ENCODE data around the gene ACTR1B. TPM values are rescaled to one million over a fixed set of nuclear protein-coding genes. Genes with fewer than 3 reads are reported as not detected.

The ACTR1B gene
- total RNA-seq, 4 donors from 2014 or later, result 53.5 to 76.1 (median 56.5) TPM

GRCh38 chr2:97662386-97662894 lies 1.4 kb downstream of the ACTR1B start:
- Histone ChIP-seq H3K27me3 (no peaks in the 10 kb centered on the region), H3K4me3 (peak overlapping the region; percentile 50 to 94 (median 82)), H3K9me3 (no peaks in the 10 kb centered on the region), H3K4me1 (peaks cover 23 to 29% of the 10 kb centered on the region in 2 donors), H3K27ac (peak overlapping the region; percentile 86 to 98 (median 92)), H3K36me3 (peaks cover 0 to 26% of the 10 kb centered on the region in 2 donors)
- DNase-seq, result no peak
- intact Hi-C loops (cut with DNase I; ENCODE audit: low total_unique reads), result no loop called here
- TF ChIP-seq CTCF (IDR thresholded peaks at IDR 0.05 in 4 of 5, conservative IDR thresholded peaks at IDR 0.05 in 1 of 5) (no peak), POLR2A (IDR thresholded peaks at IDR 0.05) (no peak)
- no peak for ATAC-seq
- in situ Hi-C loops (cut with MboI; ENCODE audit: low sequenced_read_pairs in 4 of 4), result loop anchor here in 1 of 4 donors (25.0 kb wide), 1 partner anchor 1125 kb away; the partner anchor contains the start of gene ARID5A

GRCh38 chr2:97661927-97662326 lies 1.9 kb downstream of the ACTR1B start:
- Histone ChIP-seq H3K9me3 (no peaks in the 10 kb centered on the region), H3K4me1 (peaks cover 23 to 29% of the 10 kb centered on the region in 2 donors), H3K27me3 (no peaks in the 10 kb centered on the region), H3K27ac (peak overlapping the region in 3 of 4 donors; percentile 86 to 98 (median 90)), H3K4me3 (peak overlapping the region in 1 of 4 donors; percentile 75), H3K36me3 (peaks cover 0 to 31% of the 10 kb centered on the region in 2 donors)
- in situ Hi-C loops (cut with MboI; ENCODE audit: low sequenced_read_pairs in 4 of 4), result loop anchor here in 1 of 4 donors (25.0 kb wide), 1 partner anchor 1125 kb away; the partner anchor contains the start of gene ARID5A
- no peak for ATAC-seq
- intact Hi-C loops (cut with DNase I; ENCODE audit: low total_unique reads), result no loop called here
- TF ChIP-seq CTCF (IDR thresholded peaks at IDR 0.05 in 4 of 5, conservative IDR thresholded peaks at IDR 0.05 in 1 of 5), result no peak
- TF ChIP-seq POLR2A (IDR thresholded peaks at IDR 0.05), result no peak
- DNase-seq, result no peak

- in situ Hi-C loops (cut with MboI; ENCODE audit: low sequenced_read_pairs in 4 of 4), result loop anchor here in 1 of 4 donors (25.0 kb wide), 1 partner anchor 1124 kb away; the partner anchor contains the start of gene ARID5A
- DNase-seq (no peak), ATAC-seq (no peak)
- TF ChIP-seq CTCF (IDR thresholded peaks at IDR 0.05 in 4 of 5, conservative IDR thresholded peaks at IDR 0.05 in 1 of 5) (no peak), POLR2A (IDR thresholded peaks at IDR 0.05) (no peak)
- peak overlapping the region in 1 of 4 donors; percentile 28 for H3K27ac ChIP-seq
- no peaks in the 10 kb centered on the region for H3K27me3 ChIP-seq
- intact Hi-C loops (cut with DNase I; ENCODE audit: low total_unique reads), result no loop called here
- H3K9me3 ChIP-seq, result no peaks in the 10 kb centered on the region
- peaks cover 23 to 29% of the 10 kb centered on the region in 2 donors for H3K4me1 ChIP-seq
- H3K36me3 ChIP-seq, result peaks cover 0 to 42% of the 10 kb centered on the region in 2 donors
- H3K4me3 ChIP-seq, result no peak overlapping the region
Measured at GRCh38 chr2:97660775-97661389, 3.0 kb downstream of the ACTR1B start.

- TF ChIP-seq POLR2A (IDR thresholded peaks at IDR 0.05), result no peak
- no peak for TF ChIP-seq CTCF (IDR thresholded peaks at IDR 0.05 in 4 of 5, conservative IDR thresholded peaks at IDR 0.05 in 1 of 5)
- Histone ChIP-seq H3K4me3 (no peak overlapping the region), H3K36me3 (peaks cover 0 to 46% of the 10 kb centered on the region in 2 donors), H3K27me3 (no peaks in the 10 kb centered on the region), H3K4me1 (peaks cover 23 to 29% of the 10 kb centered on the region in 2 donors), H3K27ac (no peak overlapping the region), H3K9me3 (no peaks in the 10 kb centered on the region)
- intact Hi-C loops (cut with DNase I; ENCODE audit: low total_unique reads) (no loop called here), in situ Hi-C loops (cut with MboI; ENCODE audit: low sequenced_read_pairs in 4 of 4) (loop anchor here in 1 of 4 donors (25.0 kb wide), 1 partner anchor 1123 kb away; the partner anchor contains the start of gene ARID5A)
- ATAC-seq (no peak), DNase-seq (no peak)
Measured at GRCh38 chr2:97660044-97660774, 3.6 kb downstream of the ACTR1B start.
